ENCODE results near the gene CRK.
"Not testable (repeated sequence)": the region's sequence is repeated elsewhere in the genome, so short reads cannot be mapped to it uniquely, and the experiment has no call there.

Gene CRK

GRCh38 chr17:1412185-1413110, 43.6 kb downstream of the CRK start:
- H3K4me3 ChIP-seq (ENCODE audit: low read depth, low read length) = no peak overlapping the region
- no peak for TF ChIP-seq CTCF (IDR thresholded peaks at IDR 0.05; ENCODE audit: control insufficient read depth, extremely low read depth, insufficient read depth)
- DNase-seq (ENCODE audit: low read depth) = no peak

- no peak for TF ChIP-seq CTCF (IDR thresholded peaks at IDR 0.05; ENCODE audit: control insufficient read depth, extremely low read depth, insufficient read depth)
- no peak overlapping the region for H3K4me3 ChIP-seq (ENCODE audit: low read depth, low read length)
- no peak for DNase-seq (ENCODE audit: low read depth)
Observed at GRCh38 chr17:1402262-1402586, 53.8 kb downstream of the CRK start.

- no peak for TF ChIP-seq CTCF (IDR thresholded peaks at IDR 0.05; ENCODE audit: control insufficient read depth, extremely low read depth, insufficient read depth)
- peak within 1 kb of the TSS; percentile 98 for H3K4me3 ChIP-seq (ENCODE audit: low read depth, low read length)
- DNase-seq (ENCODE audit: low read depth) = peak; percentile 77
Observed at GRCh38 chr17:1399679-1400512, 56.1 kb downstream of the CRK start, which contains the start of gene YWHAE. TSS of gene YWHAE (minus strand) at chr17:1400222. CDS start at chr17:1400110, 112 bp downstream.

- no peak for DNase-seq (ENCODE audit: low read depth)
- H3K4me3 ChIP-seq (ENCODE audit: low read depth, low read length) = peak overlapping the region; percentile 98
- TF ChIP-seq CTCF (IDR thresholded peaks at IDR 0.05; ENCODE audit: control insufficient read depth, extremely low read depth, insufficient read depth) = no peak
Observed at GRCh38 chr17:1398931-1399678, 56.9 kb downstream of the CRK start.

- peak overlapping the region; percentile 98 for H3K4me3 ChIP-seq (ENCODE audit: low read depth, low read length)
- DNase-seq (ENCODE audit: low read depth) = no peak
- TF ChIP-seq CTCF (IDR thresholded peaks at IDR 0.05; ENCODE audit: control insufficient read depth, extremely low read depth, insufficient read depth) = no peak
Observed at GRCh38 chr17:1398028-1398427, 58.0 kb downstream of the CRK start.

GRCh38 chr17:1395876-1396665, 60.0 kb downstream of the CRK start:
- not testable (repeated sequence) for H3K4me3 ChIP-seq (ENCODE audit: low read depth, low read length); DNase-seq (ENCODE audit: low read depth)

Measured in LNCaP clone FGC (cell line).